ENCODE results near the gene RRBP1. TPM values are rescaled to one million over a fixed set of nuclear protein-coding genes. Genes with fewer than 3 reads are reported as not detected.

Gene RRBP1
- total RNA-seq, 1 experiment from 2014 or later = 45.3 TPM

DNA sequence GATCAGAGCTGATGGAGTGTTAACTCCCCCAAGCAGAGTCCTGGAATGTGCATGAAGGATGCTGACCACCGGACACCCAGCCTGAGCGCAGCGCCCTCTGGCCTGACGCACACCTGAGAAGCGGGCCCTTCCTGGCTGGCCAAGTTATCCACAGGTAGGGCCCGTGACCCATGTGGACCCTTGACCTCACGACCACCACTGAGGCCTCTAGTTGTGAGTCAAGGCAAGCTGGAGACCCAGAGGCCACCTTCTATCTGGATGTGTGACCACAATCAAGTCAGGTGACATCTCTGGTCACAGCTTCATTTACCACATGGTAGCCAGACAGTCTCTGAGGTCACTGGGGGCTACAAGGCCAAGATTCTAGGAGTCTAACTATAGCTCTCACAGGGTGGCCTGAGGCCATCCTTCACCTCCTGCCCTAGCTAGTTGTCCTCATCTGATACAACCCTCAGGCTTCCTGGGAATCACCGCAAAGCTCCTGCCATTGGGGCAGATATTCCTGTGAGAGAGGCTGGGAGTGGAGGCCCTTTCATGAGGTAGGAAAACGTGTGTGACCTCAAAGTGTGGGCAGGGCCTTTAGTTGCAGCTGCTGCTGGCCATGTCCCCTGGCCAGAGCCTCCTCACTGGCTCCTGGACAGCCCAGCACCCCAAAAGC, 59.1 kb downstream of the RRBP1 start:
- Mint-ChIP-seq H3K4me1 (ENCODE audit: low read depth, unreplicated experiment) (no peaks in the 10 kb centered on the region), H3K27ac (ENCODE audit: unreplicated experiment) (no peak overlapping the region), H3K27me3 (ENCODE audit: unreplicated experiment) (no peaks in the 10 kb centered on the region), H3K4me3 (ENCODE audit: low read depth, unreplicated experiment) (no peak overlapping the region), H3K36me3 (ENCODE audit: insufficient read depth, unreplicated experiment) (peaks cover 28% of the 10 kb centered on the region), H3K9me3 (ENCODE audit: low read depth, unreplicated experiment) (no peaks in the 10 kb centered on the region)
- no peak for DNase-seq
- CTCF ChIA-PET = no interaction called here
- BruUV-seq (replicated peaks) = no TSS peak
- no peak for TF ChIP-seq CTCF (IDR thresholded peaks at IDR 0.05; ENCODE audit: unreplicated experiment)
- intact Hi-C loops (cut with micrococcal nuclease; ENCODE audit: unreplicated experiment) = no loop called here

- Mint-ChIP-seq H3K36me3 (ENCODE audit: insufficient read depth, unreplicated experiment) (peaks cover 27% of the 10 kb centered on the region), H3K27me3 (ENCODE audit: unreplicated experiment) (no peaks in the 10 kb centered on the region), H3K4me3 (ENCODE audit: low read depth, unreplicated experiment) (no peak overlapping the region), H3K9me3 (ENCODE audit: low read depth, unreplicated experiment) (no peaks in the 10 kb centered on the region), H3K4me1 (ENCODE audit: low read depth, unreplicated experiment) (no peaks in the 10 kb centered on the region), H3K27ac (ENCODE audit: unreplicated experiment) (no peak overlapping the region)
- DNase-seq = no peak
- CTCF ChIA-PET = no interaction called here
- TF ChIP-seq CTCF (IDR thresholded peaks at IDR 0.05; ENCODE audit: unreplicated experiment) = no peak
- BruUV-seq (replicated peaks) = no TSS peak
- intact Hi-C loops (cut with micrococcal nuclease; ENCODE audit: unreplicated experiment) = no loop called here
These were observed 59.8 kb downstream of the RRBP1 start for GRCh38 chr20:17622086-17622850.

GRCh38 chr20:17621229-17621968, 60.6 kb downstream of the RRBP1 start:
- no peak overlapping the region for H3K4me3 Mint-ChIP-seq (ENCODE audit: low read depth, unreplicated experiment)
- H3K9me3 Mint-ChIP-seq (ENCODE audit: low read depth, unreplicated experiment) = no peaks in the 10 kb centered on the region
- no TSS peak for BruUV-seq (replicated peaks)
- no peaks in the 10 kb centered on the region for H3K27me3 Mint-ChIP-seq (ENCODE audit: unreplicated experiment)
- H3K27ac Mint-ChIP-seq (ENCODE audit: unreplicated experiment) = no peak overlapping the region
- DNase-seq = no peak
- intact Hi-C loops (cut with micrococcal nuclease; ENCODE audit: unreplicated experiment) = no loop called here
- TF ChIP-seq CTCF (IDR thresholded peaks at IDR 0.05; ENCODE audit: unreplicated experiment) = no peak
- CTCF ChIA-PET = no interaction called here
- peaks cover 27% of the 10 kb centered on the region for H3K36me3 Mint-ChIP-seq (ENCODE audit: insufficient read depth, unreplicated experiment)
- H3K4me1 Mint-ChIP-seq (ENCODE audit: low read depth, unreplicated experiment) = no peaks in the 10 kb centered on the region

- intact Hi-C loops (cut with micrococcal nuclease; ENCODE audit: unreplicated experiment) = no loop called here
- no peak for DNase-seq
- Mint-ChIP-seq H3K4me3 (ENCODE audit: low read depth, unreplicated experiment) (no peak overlapping the region), H3K36me3 (ENCODE audit: insufficient read depth, unreplicated experiment) (peaks cover 22% of the 10 kb centered on the region), H3K4me1 (ENCODE audit: low read depth, unreplicated experiment) (no peaks in the 10 kb centered on the region), H3K27me3 (ENCODE audit: unreplicated experiment) (no peaks in the 10 kb centered on the region), H3K27ac (ENCODE audit: unreplicated experiment) (no peak overlapping the region), H3K9me3 (ENCODE audit: low read depth, unreplicated experiment) (no peaks in the 10 kb centered on the region)
- CTCF ChIA-PET = no interaction called here
- TF ChIP-seq CTCF (IDR thresholded peaks at IDR 0.05; ENCODE audit: unreplicated experiment) = no peak
- BruUV-seq (replicated peaks) = no TSS peak
These were observed 61.4 kb downstream of the RRBP1 start for GRCh38 chr20:17620371-17621228.

Measured in Calu3 (cell line).